Measurements from ENCODE around the gene TCEA3.

Gene TCEA3

DNA sequence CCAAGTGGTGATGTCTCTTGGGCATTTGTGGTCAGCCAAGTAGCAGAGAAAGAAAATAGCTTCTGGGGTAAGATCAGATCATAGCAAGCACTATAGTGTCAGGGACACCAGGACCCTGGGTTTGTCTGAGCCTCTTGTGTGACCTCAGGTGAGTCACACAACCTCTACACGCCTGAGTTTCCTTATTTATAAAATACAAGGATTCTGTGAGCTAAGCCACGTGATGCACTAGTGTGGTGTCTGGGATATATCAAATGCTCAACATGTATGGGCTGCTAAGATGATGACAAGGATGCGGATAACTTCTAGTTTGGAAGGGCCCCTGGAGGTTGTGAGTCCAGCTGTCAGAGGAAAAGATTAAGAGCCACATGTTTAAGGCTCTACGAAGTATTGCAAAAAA, 30.4 kb downstream of the TCEA3 start:
- peaks cover 12% of the 10 kb centered on the region for H3K4me1 ChIP-seq (ENCODE audit: insufficient read depth, poor library complexity, severe bottlenecking)
- DNase-seq (ENCODE audit: low spot score), result no peak
- no peaks in the 10 kb centered on the region for H3K9me3 ChIP-seq (ENCODE audit: severe bottlenecking)
- no peaks in the 10 kb centered on the region for H3K36me3 ChIP-seq (ENCODE audit: low read depth)
- TF ChIP-seq, protein P1, sequence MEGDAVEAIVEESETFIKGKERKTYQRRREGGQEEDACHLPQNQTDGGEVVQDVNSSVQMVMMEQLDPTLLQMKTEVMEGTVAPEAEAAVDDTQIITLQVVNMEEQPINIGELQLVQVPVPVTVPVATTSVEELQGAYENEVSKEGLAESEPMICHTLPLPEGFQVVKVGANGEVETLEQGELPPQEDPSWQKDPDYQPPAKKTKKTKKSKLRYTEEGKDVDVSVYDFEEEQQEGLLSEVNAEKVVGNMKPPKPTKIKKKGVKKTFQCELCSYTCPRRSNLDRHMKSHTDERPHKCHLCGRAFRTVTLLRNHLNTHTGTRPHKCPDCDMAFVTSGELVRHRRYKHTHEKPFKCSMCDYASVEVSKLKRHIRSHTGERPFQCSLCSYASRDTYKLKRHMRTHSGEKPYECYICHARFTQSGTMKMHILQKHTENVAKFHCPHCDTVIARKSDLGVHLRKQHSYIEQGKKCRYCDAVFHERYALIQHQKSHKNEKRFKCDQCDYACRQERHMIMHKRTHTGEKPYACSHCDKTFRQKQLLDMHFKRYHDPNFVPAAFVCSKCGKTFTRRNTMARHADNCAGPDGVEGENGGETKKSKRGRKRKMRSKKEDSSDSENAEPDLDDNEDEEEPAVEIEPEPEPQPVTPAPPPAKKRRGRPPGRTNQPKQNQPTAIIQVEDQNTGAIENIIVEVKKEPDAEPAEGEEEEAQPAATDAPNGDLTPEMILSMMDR (IDR thresholded peaks at IDR 0.05; ENCODE audit: poor library complexity, severe bottlenecking), result no peak
- no peaks in the 10 kb centered on the region for H3K27me3 ChIP-seq (ENCODE audit: insufficient read depth, poor library complexity, severe bottlenecking)
- peak; percentile 43; the same call in 2 of the 3 replicates for ATAC-seq (ENCODE audit: low read depth)
- H3K27ac ChIP-seq (ENCODE audit: poor library complexity, severe bottlenecking), result peak overlapping the region; percentile 3
- no peak overlapping the region for H3K4me3 ChIP-seq (ENCODE audit: severe bottlenecking)

DNA sequence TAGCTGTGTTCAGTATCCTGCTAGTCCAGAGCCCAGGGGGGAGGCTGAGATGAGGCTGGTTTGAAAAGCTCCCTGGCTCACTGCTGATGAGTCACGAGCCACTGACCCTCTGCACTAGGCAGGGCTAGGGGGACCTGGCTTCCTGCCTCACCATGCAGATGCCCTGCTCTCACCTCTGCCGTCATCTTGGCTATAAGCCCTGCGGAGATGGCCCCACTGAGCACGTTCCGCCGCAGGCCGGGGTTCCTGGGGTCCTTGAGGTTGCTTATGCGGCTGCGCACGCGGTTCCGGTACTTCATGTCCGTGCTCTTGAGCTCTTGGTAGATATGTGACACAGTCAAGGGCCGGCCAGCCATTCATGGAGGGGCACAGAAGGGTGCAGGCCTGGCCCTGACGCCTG, 30.8 kb downstream of the TCEA3 start:
- Histone ChIP-seq H3K27me3 (ENCODE audit: insufficient read depth, poor library complexity, severe bottlenecking) (no peaks in the 10 kb centered on the region), H3K4me3 (ENCODE audit: severe bottlenecking) (no peak overlapping the region), H3K9me3 (ENCODE audit: severe bottlenecking) (no peaks in the 10 kb centered on the region), H3K27ac (ENCODE audit: poor library complexity, severe bottlenecking) (peak overlapping the region; percentile 3), H3K36me3 (ENCODE audit: low read depth) (no peaks in the 10 kb centered on the region), H3K4me1 (ENCODE audit: insufficient read depth, poor library complexity, severe bottlenecking) (peaks cover 12% of the 10 kb centered on the region)
- 0 out of 3 replicates have a peak, but pooled peaks have one; percentile 43 for ATAC-seq (ENCODE audit: low read depth)
- TF ChIP-seq, protein P1 (IDR thresholded peaks at IDR 0.05; ENCODE audit: poor library complexity, severe bottlenecking), result no peak
- DNase-seq (ENCODE audit: low spot score), result no peak

DNA sequence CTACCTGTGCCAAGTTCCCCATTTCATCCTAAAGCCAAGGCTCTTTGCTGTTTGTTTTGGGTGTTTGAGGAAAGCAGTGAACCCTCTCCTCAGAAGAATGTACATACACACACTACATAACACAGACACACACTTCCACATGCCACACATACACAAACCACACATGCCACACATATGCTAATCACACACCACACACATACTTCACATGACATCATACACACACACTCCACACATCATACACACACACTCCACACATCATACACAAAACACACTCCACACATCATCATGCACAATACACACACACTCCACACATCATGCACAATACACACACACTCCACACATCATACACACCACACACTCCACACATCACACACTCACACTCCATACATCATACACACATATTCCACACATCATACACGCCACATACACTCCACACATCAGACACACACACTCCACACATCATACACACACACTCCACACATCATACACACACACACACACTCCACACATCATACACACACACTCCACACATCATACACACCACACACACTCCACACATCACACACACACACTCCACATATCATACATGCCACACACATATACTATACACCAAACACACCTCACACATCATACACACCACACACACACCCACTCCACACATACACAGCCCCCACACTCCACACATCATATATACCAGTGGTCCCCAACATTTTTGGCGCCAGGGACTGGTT, 32.3 kb downstream of the TCEA3 start:
- H3K27ac ChIP-seq (ENCODE audit: poor library complexity, severe bottlenecking), result no peak overlapping the region
- ATAC-seq (ENCODE audit: low read depth) (no peak), DNase-seq (ENCODE audit: low spot score) (no peak)
- H3K36me3 ChIP-seq (ENCODE audit: low read depth), result no peaks in the 10 kb centered on the region
- no peaks in the 10 kb centered on the region for H3K9me3 ChIP-seq (ENCODE audit: severe bottlenecking)
- no peak overlapping the region for H3K4me3 ChIP-seq (ENCODE audit: severe bottlenecking)
- H3K4me1 ChIP-seq (ENCODE audit: insufficient read depth, poor library complexity, severe bottlenecking), result peaks cover 12% of the 10 kb centered on the region
- H3K27me3 ChIP-seq (ENCODE audit: insufficient read depth, poor library complexity, severe bottlenecking), result no peaks in the 10 kb centered on the region
- TF ChIP-seq, protein P1 (IDR thresholded peaks at IDR 0.05; ENCODE audit: poor library complexity, severe bottlenecking), result no peak

DNA sequence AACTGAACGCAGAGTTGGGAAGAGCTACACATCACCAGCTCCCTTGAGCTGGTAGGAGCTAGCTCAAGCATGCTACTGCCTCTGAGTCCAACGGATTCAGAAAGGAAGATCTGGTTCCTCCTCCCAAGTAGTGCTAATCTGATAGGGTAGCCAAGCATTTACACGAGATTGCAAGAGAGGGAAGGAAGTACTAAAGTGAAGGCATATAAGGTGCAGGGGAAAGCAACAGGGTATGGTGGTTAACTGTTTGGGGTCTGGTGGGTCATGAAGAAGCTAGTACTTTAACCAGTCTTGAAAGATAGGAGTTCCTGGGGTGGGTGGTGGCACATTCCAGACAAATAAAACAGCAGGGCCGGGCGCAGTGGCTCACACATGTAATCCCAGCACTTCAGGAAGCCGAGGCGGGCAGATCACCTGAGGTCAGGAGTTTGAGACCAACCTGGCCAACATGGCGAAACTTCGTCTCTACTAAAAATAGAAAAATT, 34.7 kb downstream of the TCEA3 start:
- no peak for ATAC-seq (ENCODE audit: low read depth)
- Histone ChIP-seq H3K27ac (ENCODE audit: poor library complexity, severe bottlenecking) (no peak overlapping the region), H3K36me3 (ENCODE audit: low read depth) (no peaks in the 10 kb centered on the region), H3K4me3 (ENCODE audit: severe bottlenecking) (no peak overlapping the region), H3K9me3 (ENCODE audit: severe bottlenecking) (no peaks in the 10 kb centered on the region), H3K4me1 (ENCODE audit: insufficient read depth, poor library complexity, severe bottlenecking) (peaks cover 21% of the 10 kb centered on the region), H3K27me3 (ENCODE audit: insufficient read depth, poor library complexity, severe bottlenecking) (no peaks in the 10 kb centered on the region)
- TF ChIP-seq, protein P1 (IDR thresholded peaks at IDR 0.05; ENCODE audit: poor library complexity, severe bottlenecking), result no peak
- no peak for DNase-seq (ENCODE audit: low spot score)

DNA sequence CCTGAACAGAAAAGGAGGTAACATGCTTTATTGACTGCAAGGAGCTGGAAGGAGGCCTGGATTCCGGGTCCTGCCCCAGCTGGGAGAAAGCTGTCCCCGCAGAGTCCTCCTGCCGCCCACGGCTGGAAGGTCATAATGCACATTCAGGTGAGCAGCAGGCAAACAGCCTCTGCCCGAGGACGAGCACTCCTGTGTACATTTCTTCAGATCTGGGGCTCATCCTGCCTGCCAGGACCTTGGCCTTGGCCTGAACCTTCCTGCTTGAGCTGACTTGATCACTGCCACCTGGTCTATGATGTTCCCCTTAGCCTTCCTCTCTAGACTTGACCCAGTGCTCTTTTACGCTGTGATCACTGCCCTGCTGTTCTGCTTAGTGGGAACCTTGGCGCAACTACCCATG, 37.1 kb downstream of the TCEA3 start:
- Histone ChIP-seq H3K9me3 (ENCODE audit: severe bottlenecking) (no peaks in the 10 kb centered on the region), H3K4me3 (ENCODE audit: severe bottlenecking) (no peak overlapping the region), H3K4me1 (ENCODE audit: insufficient read depth, poor library complexity, severe bottlenecking) (peaks cover 26% of the 10 kb centered on the region), H3K27me3 (ENCODE audit: insufficient read depth, poor library complexity, severe bottlenecking) (no peaks in the 10 kb centered on the region), H3K36me3 (ENCODE audit: low read depth) (no peaks in the 10 kb centered on the region), H3K27ac (ENCODE audit: poor library complexity, severe bottlenecking) (no peak overlapping the region)
- no peak for ATAC-seq (ENCODE audit: low read depth)
- no peak for DNase-seq (ENCODE audit: low spot score)
- TF ChIP-seq, protein P1 (IDR thresholded peaks at IDR 0.05; ENCODE audit: poor library complexity, severe bottlenecking), result no peak

Measured in RWPE2 (cell line).